ENCODE data around the gene TIMMDC1.
"Not testable (repeated sequence)": the region's sequence is repeated elsewhere in the genome, so short reads cannot be mapped to it uniquely, and the experiment has no call there.

Gene TIMMDC1

DNA sequence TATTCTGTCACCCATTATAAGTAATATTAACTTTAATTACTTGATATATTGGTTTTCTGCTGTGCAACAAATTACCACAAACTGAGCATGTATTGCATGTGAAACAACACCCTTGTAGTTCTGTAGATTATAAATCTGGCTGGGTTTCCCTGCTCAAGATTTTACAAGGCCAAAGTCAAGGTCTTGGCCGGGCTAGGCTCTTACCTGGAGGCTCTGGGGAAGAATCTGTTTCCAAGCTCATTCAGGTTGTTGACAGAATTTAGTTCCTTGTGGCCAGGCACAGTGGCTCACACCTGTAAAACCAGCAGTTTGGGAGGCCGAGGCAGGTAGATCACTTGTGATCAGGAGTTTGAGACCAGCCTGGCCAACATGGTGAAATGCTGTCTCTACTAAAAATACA lies 16.3 kb downstream of the TIMMDC1 start:
- DNase-seq, result no peak

DNA sequence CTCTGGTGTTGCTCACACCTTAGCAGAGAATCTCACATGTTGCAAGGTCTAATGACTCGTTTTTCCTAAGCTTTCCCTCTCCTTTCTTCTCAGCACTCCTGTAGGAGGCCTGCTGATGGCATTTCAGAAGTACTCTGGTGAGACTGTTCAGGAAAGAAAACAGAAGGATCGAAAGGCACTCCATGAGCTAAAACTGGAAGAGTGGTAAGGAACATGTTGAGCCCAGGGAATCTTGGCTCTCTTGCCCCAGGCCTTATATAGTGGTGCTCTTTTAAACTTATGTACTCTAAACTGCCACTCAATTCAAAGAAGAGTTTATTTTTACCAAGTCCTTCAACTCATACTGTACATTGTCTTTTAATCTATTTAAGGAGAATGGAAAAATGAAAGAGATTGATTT lies 18.8 kb downstream of the TIMMDC1 start:
- DNase-seq, result no peak

DNA sequence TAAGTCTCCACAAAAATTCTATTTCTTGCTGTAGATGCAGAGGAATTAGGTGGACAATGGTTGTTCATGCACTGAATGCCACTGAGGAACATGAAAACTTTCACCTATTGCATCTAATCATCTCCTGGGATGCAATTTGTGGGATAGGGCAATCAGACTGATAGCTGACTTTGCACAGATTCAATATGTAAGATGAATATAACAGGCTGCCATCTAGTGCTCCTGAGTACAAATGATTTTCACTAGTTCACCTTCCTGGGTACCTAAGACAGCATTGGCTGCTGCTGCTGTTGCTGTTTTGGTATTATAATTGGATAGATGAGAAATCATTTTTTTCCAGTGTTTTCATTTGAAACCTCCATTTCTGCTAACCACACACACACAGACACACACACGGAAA lies 19.7 kb downstream of the TIMMDC1 start:
- no peak for DNase-seq

DNA sequence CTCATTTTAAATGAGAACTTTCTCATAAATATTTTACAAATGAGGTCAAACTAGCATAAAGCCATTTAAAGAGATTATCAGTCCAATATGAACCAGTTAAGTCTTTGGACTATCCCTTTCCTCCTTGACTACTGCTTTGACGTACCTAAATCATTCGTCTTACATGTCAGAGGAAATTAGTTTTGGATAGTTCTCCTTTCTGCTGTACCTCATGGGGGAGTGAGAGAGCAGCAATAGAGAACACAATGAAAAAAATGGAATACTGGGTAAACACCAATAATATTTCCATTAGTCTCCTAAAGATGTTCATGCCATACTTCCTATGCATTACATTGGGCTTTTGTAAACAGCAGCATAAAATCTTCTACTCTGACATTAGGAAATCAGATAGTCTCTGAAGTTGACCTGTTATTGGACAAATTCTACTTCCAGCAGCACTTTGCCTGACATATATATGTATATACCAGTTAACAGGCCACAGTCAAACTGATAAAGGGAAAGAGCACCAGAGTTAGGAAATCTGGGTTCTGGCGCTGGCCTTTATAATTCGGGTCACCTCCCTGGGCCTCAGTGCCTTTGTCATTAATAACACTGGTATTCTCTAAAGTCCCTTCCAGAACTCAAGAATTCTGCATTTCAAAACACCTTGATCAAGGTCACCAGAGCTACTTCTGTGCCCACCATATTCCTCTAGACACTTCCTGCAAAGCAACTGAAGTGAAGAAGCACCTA lies 26.8 kb downstream of the TIMMDC1 start:
- DNase-seq, result no peak

DNA sequence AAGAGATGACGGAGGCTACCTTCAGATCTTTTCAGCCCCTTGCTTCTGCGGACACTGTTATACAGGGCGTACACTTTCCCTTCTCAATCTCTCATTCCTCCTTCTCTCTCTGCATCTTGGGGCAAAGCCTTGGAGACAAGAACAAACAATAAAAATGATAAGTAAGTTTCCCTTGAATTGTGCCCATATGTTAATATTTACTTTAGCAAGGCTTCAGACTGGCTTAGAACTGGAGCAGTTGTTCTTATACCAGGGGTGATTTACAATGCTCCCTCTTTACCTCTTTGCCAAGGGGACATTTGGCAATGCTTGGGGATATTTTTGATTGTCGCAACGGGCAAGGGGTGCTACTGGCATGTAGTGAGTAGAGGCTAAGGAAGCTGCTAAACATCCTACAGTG lies 29.4 kb downstream of the TIMMDC1 start:
- no peak for DNase-seq

DNA sequence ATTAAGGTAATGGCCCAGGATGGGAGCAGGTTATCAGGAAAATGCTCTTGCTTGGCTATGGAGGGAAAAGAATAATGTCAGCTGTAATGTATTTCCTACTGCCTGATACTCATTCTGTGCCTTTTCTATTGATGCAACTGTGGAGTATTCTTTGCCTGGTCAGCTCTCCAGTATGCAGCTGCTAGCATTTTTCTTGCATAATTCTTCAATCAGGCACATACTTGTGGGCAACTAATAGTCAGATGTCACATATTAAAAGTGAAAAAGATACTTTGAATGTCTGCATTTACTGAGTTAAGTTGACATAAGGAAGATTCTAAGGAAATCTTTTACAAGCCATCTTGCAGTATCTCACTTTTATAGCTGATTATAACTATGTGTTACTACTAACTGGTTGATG lies 31.5 kb downstream of the TIMMDC1 start:
- DNase-seq, result no peak

DNA sequence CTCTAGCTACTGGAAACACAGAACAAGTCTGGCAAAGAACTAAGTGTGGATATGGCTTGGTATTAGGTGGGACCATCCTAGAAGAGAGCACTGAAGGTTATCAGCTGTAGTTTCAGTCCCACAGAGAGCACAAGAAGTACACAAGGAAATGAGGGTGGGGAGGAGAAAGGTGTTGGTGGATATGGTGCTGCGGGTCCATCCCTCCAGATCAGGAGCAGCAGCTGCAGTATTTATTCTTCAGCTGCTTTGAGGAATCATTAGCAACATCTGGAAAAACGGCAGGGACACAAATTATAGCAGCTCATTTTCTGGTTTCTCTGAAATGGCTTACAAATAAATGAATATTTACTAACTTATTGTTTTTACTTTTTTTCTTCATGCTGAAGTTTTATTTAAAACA lies 32.1 kb downstream of the TIMMDC1 start:
- DNase-seq, result no peak

DNA sequence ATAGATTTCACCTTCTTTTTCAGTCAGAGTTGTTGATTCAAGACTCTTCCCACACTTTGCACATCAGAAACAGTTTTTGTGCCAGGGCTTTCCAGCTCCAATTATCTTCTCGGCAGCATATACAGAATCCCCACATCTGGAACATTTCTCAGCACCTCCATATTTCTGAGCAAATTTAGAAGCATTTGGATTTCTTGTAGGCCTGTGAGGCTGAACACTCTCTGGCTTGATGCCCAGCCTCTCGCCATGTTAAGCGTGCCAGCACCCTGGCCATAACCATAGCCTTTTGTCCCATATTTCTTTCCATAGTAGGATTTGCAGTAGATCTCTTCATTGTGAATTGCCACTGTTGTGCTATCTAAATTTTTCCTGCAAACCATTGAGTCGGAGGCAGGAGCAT lies 32.8 kb downstream of the TIMMDC1 start:
- DNase-seq, result no peak

DNA sequence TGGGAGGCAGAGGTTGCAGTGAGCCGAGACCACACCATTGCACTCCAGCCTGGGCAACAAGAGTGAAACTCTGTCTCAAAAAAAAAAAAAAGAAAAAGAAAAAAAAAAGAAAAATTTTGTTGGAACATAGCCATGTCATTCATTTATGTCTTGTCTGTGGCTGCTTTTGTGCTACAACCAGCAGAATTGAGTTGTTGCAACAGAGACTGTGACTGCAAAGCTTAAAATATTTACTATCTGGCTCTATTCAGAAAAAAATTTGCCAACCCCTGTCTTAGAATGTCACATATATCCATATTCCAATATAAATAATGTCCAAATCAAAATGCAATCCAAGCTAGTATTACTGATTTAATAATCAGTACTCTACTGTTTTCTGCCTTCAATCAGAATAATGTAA lies 35.9 kb downstream of the TIMMDC1 start:
- no peak for DNase-seq

DNA sequence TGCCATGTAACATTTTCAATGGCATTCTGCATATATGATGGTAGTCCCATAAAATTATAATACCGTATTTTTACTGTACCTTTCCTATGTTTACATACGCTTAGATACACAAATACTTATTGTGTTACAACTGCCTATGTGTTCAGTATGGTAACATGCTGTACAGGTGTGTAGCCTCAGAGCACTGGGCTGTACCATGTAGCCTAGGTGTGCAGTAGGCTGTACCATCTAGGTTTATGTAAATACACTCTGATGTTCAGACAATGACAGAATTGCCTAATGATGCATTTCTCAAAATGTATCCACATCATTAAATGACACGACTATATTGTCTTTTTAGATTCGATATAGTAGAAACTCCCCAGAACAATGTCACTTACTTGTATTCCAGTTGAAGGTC lies 38.4 kb downstream of the TIMMDC1 start:
- no peak for DNase-seq

DNA sequence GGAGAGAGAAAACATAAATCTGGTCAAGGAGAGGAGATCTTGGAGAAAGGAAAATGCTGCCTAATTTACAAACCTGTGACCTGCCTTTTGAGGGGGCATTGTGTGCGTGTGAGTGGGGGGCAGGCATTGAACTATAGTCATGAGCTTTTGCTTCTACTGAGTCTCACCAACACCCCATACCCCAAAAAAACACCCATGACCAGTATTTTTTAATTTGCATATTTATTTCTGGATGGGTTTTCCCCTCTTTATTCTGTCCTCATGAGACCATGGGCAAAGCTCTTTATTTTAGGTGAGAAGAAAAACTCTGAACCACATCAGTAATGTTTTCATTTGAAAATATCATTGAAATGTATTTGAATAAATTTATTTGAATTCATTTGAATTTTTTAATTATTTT lies 40.4 kb downstream of the TIMMDC1 start:
- no peak for DNase-seq

DNA sequence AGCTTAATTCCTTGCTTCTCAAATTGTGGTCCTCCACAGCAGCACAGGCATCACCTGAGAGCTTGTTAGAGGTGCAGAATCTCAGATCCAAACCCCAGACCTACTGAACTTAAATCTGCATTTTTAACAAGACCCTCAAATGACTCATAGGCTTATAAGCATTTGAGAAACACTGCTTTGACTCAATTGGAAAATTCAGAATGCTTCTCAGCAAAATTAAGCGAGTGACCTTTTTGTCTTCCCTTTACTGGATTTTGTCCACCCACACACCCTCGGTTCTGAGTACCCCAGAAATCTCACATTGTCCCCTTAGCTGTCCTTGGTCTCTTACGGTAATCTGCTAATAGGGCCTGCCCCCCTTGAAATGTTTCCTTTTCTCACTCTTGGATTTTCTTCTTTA lies 43.2 kb downstream of the TIMMDC1 start:
- no peak for DNase-seq

DNA sequence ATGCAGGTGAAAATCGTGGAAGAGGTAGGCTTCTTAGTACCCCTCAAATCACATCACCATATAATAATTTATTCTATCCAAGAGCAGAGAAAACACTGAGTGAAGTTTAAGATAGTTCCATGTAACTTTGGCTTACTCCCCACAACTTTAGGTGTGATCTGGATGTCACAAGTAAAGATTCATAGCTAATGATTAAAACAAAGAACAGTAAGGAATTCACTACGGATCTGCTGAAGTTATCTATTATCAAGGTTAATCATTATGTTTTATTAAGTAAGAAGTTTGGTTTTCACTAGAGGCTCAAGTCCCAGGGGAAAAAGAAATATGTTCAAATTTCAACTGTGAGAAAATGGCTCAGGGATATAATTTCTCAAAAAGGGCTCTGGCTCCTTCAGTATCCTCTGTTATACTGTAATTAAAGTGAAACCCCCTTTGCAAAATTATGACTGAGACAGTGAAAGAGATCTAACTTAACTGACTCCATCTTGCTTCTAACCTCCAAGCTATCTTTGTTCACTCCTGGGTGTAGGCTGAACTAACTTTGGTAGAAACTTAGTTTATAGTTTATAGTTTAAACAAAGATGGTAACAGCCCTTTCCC lies 43.9 kb downstream of the TIMMDC1 start:
- no peak for DNase-seq

DNA sequence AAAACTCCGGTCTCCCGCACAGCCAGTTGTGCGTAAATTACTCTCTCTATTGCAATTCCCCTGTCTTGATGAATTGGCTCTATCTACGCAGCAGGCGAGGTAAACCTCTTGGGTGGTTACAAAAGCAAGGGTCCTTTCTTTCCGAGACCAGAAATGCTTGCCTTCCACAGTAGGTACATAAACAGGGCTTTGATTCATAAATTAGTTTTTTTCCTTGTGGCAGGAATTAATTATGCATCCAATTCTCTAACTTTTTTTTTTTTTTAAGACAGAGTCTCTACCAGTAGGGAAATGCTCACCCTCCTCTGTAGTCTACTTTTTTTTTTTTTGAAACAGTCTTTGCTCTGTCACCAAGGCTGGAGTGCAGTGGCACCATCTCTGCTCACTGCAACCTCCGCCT lies 44.8 kb downstream of the TIMMDC1 start:
- no peak for DNase-seq

DNA sequence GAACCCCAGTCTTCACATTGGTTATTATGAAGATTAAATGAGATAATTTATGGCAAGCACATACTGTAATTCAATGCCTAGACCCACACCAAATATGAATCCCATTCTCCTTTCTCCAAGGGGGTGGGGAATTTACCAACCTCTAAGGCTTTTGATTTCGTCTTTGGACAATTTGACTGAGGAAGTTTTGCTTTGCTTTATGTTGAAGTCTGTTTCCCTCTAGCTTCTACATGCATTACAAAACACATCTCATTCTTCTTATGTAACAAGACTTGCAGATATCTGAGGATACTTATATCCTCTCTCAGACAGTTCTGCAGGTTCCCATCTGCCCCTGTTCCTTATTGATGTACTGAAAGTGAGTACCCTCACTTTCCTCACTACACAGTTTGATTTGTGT lies 48.9 kb downstream of the TIMMDC1 start:
- DNase-seq, result no peak

DNA sequence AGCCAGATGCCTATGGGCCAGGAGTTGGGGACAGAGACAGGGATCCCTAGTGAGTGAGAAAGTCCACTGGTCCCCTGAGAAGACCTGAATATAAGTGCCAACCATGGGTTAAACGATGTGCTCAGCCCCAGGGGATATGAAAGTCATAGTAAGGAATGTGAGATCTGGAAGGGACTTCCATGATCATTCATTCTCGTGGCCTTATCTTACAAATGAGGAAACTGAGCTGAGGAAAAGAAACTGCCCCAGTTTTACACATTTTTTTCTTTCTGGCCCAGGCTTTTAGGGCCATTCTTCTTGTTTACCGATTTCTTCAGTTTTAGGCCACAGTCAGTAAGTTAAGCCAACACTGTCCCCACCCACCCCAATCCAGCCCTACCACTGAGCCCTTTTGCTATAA lies 50.0 kb downstream of the TIMMDC1 start:
- DNase-seq, result no peak

DNA sequence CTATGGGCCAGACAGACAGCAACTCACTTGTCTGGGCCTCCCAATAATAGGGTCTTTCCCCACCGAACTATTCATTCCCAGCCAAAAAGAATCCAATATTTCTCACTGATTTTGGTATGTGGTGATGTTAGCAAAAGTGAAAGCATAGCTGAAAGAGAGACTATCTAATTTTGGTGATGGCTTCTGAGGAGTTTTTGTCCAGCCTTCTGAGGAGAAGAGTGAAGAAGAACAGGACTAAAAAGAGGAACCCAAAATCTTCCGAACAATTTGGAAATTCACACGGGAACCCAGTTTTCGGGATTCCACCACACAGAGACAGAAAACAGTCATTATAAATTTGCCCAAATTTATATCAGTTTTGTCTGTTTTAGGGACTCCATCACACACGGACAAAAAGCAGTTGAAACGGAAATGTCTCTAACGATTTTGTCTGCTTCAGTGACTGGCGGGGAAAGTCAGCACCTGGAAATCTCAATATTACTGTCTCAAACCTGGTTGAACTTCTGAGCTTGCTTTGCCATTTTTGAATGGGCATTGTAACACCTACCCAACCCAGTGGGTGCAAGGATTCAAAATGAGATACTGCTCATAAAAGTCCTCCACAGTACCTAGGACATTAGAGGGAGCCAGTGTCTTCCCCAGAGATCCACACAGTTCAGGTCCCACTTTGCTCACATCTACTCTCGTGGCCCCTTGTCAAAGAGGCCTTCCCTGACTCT lies 52.0 kb downstream of the TIMMDC1 start:
- DNase-seq, result no peak

DNA sequence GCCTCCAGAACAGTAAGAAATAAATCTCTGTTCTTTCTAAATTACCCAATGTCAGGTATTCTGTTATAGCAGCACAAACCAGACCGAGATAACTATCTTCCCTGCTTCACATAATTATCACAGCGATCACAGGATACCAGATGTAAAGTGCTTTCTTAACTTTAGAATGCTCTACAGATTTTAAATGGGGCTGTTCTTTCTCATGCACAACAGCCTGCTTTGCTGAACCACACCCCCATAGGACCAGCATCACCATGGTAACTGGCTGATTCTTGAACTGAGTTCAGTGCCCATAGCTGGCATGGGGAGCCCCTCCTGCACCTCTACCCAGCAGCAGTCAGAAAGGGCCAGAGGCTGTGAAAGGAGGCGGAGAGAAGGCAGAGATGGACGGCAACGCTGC lies 53.3 kb downstream of the TIMMDC1 start:
- DNase-seq, result no peak

DNA sequence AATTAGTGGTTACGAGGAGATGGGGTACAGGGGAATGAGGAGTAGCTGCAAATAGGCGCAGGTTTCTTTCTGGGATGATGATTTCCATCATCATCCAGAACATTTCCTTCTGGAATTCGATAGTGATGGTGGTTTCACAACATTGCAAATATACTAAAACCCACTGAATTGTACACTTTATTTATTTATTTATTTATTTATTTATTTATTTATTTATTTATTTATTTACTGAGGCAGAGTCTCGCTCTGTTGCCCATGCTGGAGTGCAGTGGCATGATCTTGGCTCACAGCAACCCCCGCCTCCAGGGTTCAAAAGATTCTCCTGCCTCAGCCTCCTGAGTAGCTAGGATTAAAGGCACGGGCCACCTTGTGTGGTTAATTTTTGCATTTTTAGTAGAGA lies 54.6 kb downstream of the TIMMDC1 start:
- not testable (repeated sequence) for DNase-seq

DNA sequence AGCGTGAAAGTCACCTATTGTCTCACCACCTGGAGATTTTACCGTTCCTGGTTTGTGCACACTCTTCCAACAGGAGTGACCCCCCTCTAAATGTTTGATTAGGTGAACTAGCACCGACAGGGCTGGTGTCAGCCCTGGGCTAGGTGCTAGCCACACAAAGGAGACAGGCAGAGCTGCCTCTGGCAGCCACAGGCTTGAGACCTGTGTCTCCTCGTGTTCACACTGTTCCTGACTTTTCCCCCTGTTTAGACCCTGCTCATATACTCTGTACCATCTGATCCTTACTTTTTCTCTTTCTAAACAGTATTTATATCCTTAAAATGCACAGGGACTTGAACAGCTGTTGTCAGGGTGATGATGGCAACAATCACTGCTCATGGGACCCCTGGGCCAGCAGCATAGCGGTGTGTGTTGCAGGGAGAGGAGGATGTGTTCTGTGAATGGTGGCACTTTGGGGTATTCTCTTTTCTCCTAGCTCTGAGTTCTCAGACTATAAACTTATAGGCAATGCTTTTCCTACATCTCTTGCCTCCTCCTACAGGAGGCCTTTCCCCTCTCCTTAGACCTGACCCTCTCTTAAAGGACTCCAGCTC lies 55.6 kb downstream of the TIMMDC1 start:
- no peak for DNase-seq

DNA sequence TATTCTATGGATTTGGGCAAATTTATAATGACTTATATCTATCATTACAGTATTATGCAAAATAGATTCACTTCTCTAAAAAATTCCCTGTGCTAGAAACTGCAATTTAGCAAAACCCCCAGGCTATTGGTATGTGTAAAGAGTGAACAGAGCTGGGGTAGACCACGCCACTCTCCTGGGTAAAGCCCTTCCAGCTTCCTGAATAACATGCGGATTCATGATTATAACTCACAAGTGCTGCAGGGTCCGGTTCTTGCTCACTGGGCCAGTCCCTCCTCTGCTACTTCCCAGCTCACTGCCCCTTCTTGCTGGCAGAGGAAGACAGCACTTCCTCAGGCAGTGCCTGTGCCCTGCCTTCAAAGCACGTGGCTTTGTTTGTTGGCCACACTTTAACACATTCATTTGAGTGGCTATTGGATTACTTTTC lies 57.0 kb downstream of the TIMMDC1 start:
- no peak for DNase-seq

DNA sequence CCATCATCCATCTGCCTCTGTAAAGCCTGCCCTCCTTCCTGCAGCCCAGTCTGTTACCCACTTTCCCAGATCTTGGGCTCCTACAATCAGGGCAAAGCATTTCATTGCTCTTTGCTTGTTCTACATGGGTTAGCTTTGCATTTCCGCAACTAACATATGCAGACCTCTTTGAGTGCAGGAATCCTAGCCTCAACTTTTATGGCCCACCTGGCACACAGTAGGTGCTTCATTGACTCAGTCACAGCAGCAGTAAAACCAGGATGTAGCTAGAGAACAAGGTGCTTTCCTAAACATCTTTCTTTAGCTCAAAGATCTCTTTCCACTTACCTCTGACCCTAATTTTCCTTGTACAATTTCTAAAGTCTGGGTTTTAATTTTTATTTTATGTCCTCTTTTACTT lies 57.6 kb downstream of the TIMMDC1 start:
- DNase-seq, result no peak

DNA sequence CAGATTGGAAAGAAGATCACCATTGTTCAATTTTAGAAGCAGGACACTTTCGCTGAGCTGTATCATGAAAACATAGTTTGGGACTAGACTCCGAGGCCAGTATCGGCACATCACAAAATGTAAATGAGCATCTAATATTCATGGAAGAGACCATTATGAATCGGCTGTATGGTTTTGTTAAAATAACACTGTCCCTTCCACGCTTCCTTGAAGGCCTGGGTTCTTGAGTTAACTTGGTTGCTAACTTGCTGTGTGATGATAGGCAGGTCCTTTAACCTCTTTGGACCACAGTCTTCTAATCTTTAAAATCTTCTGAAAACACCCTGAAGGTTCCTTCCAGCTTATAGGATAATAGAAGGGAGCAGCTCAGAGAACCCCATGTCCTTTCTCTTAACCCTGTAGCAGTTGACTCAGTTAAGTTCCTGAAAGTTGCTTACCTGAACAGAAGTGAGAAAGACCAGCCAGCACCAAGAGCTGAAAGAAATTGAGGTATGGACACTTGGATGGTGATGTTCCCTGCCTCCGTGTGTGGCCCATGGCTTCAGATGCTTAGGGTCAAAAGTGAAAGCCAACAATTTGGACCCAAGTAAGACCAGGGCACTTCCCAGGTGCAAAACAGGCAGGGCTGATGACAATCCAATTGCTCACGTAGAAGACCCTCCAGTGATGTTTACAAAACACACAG lies 59.0 kb downstream of the TIMMDC1 start:
- DNase-seq, result no peak
